NB4 (cell line): ENCODE results near the gene ATP6AP2.

Source experiments
- MYC ChIP-seq: IDR thresholded peaks from 2 replicates; pipeline ENCODE4 v1.6.1; 2011; ENCODE audit warnings: low read depth, low read length
- POLR2A ChIP-seq: IDR thresholded peaks from 2 replicates; pipeline ENCODE4 v1.6.1; 2011; ENCODE audit warnings: mild to moderate bottlenecking; ENCODE audit not compliant: insufficient read length; ENCODE audit errors: extremely low read depth
- TF ChIP-seq, protein P1 (sequence below): IDR thresholded peaks from one replicate; pipeline ENCODE4 v1.5.1; 2012; ENCODE audit warnings: low read depth, low read length
- TF ChIP-seq, protein P2 (sequence below): IDR thresholded peaks from 2 replicates; pipeline ENCODE4 v1.6.1; 2011; ENCODE audit warnings: low read depth, low read length

DNA sequence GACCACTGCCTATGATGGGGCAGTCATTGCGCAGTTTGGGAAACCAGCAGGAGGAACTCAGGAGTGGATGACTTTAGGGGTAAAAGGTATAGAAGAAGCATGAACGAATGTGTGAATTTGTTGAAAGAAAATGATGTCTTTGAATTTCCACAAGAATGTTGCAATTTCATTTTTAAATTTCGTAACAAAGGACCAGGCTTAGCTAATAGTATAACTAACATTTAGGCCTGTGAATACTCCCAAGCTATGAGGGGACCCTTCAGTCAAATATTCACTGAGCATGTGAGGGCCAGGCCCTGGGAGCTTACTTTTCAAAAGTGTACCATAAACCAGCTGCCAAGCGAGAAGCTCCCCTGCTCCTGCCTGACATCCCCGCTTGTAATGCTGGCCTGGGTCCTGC lies 47.7 kb downstream of the ATP6AP2 start:
- TF ChIP-seq, protein P1, sequence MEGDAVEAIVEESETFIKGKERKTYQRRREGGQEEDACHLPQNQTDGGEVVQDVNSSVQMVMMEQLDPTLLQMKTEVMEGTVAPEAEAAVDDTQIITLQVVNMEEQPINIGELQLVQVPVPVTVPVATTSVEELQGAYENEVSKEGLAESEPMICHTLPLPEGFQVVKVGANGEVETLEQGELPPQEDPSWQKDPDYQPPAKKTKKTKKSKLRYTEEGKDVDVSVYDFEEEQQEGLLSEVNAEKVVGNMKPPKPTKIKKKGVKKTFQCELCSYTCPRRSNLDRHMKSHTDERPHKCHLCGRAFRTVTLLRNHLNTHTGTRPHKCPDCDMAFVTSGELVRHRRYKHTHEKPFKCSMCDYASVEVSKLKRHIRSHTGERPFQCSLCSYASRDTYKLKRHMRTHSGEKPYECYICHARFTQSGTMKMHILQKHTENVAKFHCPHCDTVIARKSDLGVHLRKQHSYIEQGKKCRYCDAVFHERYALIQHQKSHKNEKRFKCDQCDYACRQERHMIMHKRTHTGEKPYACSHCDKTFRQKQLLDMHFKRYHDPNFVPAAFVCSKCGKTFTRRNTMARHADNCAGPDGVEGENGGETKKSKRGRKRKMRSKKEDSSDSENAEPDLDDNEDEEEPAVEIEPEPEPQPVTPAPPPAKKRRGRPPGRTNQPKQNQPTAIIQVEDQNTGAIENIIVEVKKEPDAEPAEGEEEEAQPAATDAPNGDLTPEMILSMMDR = no peak
- TF ChIP-seq POLR2A (no peak), MYC (no peak)
- TF ChIP-seq, protein P2, sequence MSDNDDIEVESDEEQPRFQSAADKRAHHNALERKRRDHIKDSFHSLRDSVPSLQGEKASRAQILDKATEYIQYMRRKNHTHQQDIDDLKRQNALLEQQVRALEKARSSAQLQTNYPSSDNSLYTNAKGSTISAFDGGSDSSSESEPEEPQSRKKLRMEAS = no peak
